Measurements from ENCODE around the gene KRTAP13-3. TPM values are rescaled to one million over a fixed set of nuclear protein-coding genes. Genes with fewer than 3 reads are reported as not detected.

The KRTAP13-3 gene
- total and polyA plus RNA-seq, 10 of the 15 experiments (the other 5 are each of a cell fraction or from before 2014, with no cell fraction given): not detected

DNA sequence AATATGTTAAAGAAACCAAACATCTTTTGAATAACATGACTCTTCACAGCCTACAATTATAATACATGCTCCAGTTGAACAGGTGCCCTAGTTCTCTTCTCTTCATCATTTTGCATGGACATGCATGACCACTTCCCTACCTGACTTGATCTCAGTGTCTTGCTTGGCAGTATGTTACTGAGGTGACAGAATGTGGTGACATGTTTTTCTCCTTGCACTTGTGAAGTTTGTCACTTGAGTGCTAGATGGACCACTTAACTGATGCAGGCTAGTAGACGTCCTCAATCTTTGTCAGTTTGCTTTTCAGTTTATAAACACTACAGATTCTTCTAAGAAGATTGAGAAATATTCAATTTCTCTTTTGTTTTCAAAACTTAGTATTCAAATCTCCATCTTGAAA is 43.5 kb downstream of the KRTAP13-3 start (continued):
- TF ChIP-seq, protein P1, sequence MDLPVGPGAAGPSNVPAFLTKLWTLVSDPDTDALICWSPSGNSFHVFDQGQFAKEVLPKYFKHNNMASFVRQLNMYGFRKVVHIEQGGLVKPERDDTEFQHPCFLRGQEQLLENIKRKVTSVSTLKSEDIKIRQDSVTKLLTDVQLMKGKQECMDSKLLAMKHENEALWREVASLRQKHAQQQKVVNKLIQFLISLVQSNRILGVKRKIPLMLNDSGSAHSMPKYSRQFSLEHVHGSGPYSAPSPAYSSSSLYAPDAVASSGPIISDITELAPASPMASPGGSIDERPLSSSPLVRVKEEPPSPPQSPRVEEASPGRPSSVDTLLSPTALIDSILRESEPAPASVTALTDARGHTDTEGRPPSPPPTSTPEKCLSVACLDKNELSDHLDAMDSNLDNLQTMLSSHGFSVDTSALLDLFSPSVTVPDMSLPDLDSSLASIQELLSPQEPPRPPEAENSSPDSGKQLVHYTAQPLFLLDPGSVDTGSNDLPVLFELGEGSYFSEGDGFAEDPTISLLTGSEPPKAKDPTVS (IDR thresholded peaks at IDR 0.05; ENCODE audit: low read depth, low read length): no peak
- TF ChIP-seq GABPA (IDR thresholded peaks at IDR 0.05; ENCODE audit: low read depth): no peak
- TF ChIP-seq SUPT20H (IDR thresholded peaks at IDR 0.05; ENCODE audit: borderline replicate concordance, control insufficient read depth, low read depth, low read length): no peak
- no peak for TF ChIP-seq LARP7 (IDR thresholded peaks at IDR 0.05)
- TF ChIP-seq, protein P2, sequence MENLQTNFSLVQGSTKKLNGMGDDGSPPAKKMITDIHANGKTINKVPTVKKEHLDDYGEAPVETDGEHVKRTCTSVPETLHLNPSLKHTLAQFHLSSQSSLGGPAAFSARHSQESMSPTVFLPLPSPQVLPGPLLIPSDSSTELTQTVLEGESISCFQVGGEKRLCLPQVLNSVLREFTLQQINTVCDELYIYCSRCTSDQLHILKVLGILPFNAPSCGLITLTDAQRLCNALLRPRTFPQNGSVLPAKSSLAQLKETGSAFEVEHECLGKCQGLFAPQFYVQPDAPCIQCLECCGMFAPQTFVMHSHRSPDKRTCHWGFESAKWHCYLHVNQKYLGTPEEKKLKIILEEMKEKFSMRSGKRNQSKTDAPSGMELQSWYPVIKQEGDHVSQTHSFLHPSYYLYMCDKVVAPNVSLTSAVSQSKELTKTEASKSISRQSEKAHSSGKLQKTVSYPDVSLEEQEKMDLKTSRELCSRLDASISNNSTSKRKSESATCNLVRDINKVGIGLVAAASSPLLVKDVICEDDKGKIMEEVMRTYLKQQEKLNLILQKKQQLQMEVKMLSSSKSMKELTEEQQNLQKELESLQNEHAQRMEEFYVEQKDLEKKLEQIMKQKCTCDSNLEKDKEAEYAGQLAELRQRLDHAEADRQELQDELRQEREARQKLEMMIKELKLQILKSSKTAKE (IDR thresholded peaks at IDR 0.05; ENCODE audit: low read depth, poor library complexity, severe bottlenecking): no peak
- TF ChIP-seq ZNF274 (IDR thresholded peaks at IDR 0.05; ENCODE audit: insufficient read depth, insufficient read length): no peak
- TF ChIP-seq NBN (IDR thresholded peaks at IDR 0.05): no peak
- TF ChIP-seq SIX5 (IDR thresholded peaks at IDR 0.05; ENCODE audit: low read depth, low read length, severe bottlenecking): no peak
- TF ChIP-seq, protein P3, sequence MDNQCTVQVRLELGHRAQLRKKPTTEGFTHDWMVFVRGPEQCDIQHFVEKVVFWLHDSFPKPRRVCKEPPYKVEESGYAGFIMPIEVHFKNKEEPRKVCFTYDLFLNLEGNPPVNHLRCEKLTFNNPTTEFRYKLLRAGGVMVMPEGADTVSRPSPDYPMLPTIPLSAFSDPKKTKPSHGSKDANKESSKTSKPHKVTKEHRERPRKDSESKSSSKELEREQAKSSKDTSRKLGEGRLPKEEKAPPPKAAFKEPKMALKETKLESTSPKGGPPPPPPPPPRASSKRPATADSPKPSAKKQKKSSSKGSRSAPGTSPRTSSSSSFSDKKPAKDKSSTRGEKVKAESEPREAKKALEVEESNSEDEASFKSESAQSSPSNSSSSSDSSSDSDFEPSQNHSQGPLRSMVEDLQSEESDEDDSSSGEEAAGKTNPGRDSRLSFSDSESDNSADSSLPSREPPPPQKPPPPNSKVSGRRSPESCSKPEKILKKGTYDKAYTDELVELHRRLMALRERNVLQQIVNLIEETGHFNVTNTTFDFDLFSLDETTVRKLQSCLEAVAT (IDR thresholded peaks at IDR 0.05): no peak
- TF ChIP-seq POU2F2 (IDR thresholded peaks at IDR 0.05; ENCODE audit: borderline replicate concordance, low read depth, low read length): no peak

Other genes with a start within 250 kb of the KRTAP13-3 start
Only the 7 nearest of the 26 such genes appear.
- not detected in 2 replicates for gene KRTAP13-2, start 53.7 kb downstream of the KRTAP13-3 start, total RNA-seq (2014; rRNA removed)
- gene KRTAP13-2, start 53.7 kb downstream of the KRTAP13-3 start, total RNA-seq (2014; rRNA removed; fragmentation: Illumina TruSeq; extraction: Trizol): not detected in 2 replicates
- not detected in 2 replicates for gene KRTAP13-2, start 53.7 kb downstream of the KRTAP13-3 start, total RNA-seq (2021)
- gene KRTAP13-2, start 53.7 kb downstream of the KRTAP13-3 start, polyA plus RNA-seq (2011; rRNA removed): not detected in 2 replicates
- not detected in 2 replicates for gene KRTAP13-2, start 53.7 kb downstream of the KRTAP13-3 start, polyA plus RNA-seq (2014; fragmentation: Illumina TruSeq; extraction: Trizol)
- not detected for gene KRTAP13-2, start 53.7 kb downstream of the KRTAP13-3 start, polyA plus RNA-seq (2014; fragmentation: Nextera tagmentation; extraction: Ambion mirVana)
- not detected in 2 replicates for gene KRTAP13-2, start 53.7 kb downstream of the KRTAP13-3 start, polyA plus RNA-seq (2014; rRNA removed)
- gene KRTAP13-2, start 53.7 kb downstream of the KRTAP13-3 start, polyA plus RNA-seq (2016; fragmentation: Nextera tagmentation; extraction: Ambion mirVana): not detected
- gene KRTAP13-1, start 29.9 kb downstream of the KRTAP13-3 start, total RNA-seq (2014; rRNA removed): not detected in 2 replicates
- not detected in 2 replicates for gene KRTAP13-1, start 29.9 kb downstream of the KRTAP13-3 start, total RNA-seq (2014; rRNA removed; fragmentation: Illumina TruSeq; extraction: Trizol)
- not detected in 2 replicates for gene KRTAP13-1, start 29.9 kb downstream of the KRTAP13-3 start, total RNA-seq (2021)
- not detected in 2 replicates for gene KRTAP13-1, start 29.9 kb downstream of the KRTAP13-3 start, polyA plus RNA-seq (2011; rRNA removed)
- gene KRTAP13-1, start 29.9 kb downstream of the KRTAP13-3 start, polyA plus RNA-seq (2014; fragmentation: Illumina TruSeq; extraction: Trizol): not detected in 2 replicates
- gene KRTAP13-1, start 29.9 kb downstream of the KRTAP13-3 start, polyA plus RNA-seq (2014; fragmentation: Nextera tagmentation; extraction: Ambion mirVana): not detected
- gene KRTAP13-1, start 29.9 kb downstream of the KRTAP13-3 start, polyA plus RNA-seq (2014; rRNA removed): not detected in 2 replicates
- not detected for gene KRTAP13-1, start 29.9 kb downstream of the KRTAP13-3 start, polyA plus RNA-seq (2016; fragmentation: Nextera tagmentation; extraction: Ambion mirVana)
- gene KRTAP13-4, start 4.3 kb upstream of the KRTAP13-3 start, total RNA-seq (2014; rRNA removed): not detected in 2 replicates
- not detected in 2 replicates for gene KRTAP13-4, start 4.3 kb upstream of the KRTAP13-3 start, total RNA-seq (2014; rRNA removed; fragmentation: Illumina TruSeq; extraction: Trizol)
- not detected in 2 replicates for gene KRTAP13-4, start 4.3 kb upstream of the KRTAP13-3 start, total RNA-seq (2021)
- not detected in 2 replicates for gene KRTAP13-4, start 4.3 kb upstream of the KRTAP13-3 start, polyA plus RNA-seq (2011; rRNA removed)
- not detected in 2 replicates for gene KRTAP13-4, start 4.3 kb upstream of the KRTAP13-3 start, polyA plus RNA-seq (2014; fragmentation: Illumina TruSeq; extraction: Trizol)
- gene KRTAP13-4, start 4.3 kb upstream of the KRTAP13-3 start, polyA plus RNA-seq (2014; fragmentation: Nextera tagmentation; extraction: Ambion mirVana): not detected
- not detected in 2 replicates for gene KRTAP13-4, start 4.3 kb upstream of the KRTAP13-3 start, polyA plus RNA-seq (2014; rRNA removed)
- gene KRTAP13-4, start 4.3 kb upstream of the KRTAP13-3 start, polyA plus RNA-seq (2016; fragmentation: Nextera tagmentation; extraction: Ambion mirVana): not detected
- gene KRTAP15-1, start 14.3 kb upstream of the KRTAP13-3 start, total RNA-seq (2014; rRNA removed): not detected in 2 replicates
- not detected in 2 replicates for gene KRTAP15-1, start 14.3 kb upstream of the KRTAP13-3 start, total RNA-seq (2014; rRNA removed; fragmentation: Illumina TruSeq; extraction: Trizol)
- not detected in 2 replicates for gene KRTAP15-1, start 14.3 kb upstream of the KRTAP13-3 start, total RNA-seq (2021)
- not detected in 2 replicates for gene KRTAP15-1, start 14.3 kb upstream of the KRTAP13-3 start, polyA plus RNA-seq (2011; rRNA removed)
- not detected in 2 replicates for gene KRTAP15-1, start 14.3 kb upstream of the KRTAP13-3 start, polyA plus RNA-seq (2014; fragmentation: Illumina TruSeq; extraction: Trizol)
- not detected for gene KRTAP15-1, start 14.3 kb upstream of the KRTAP13-3 start, polyA plus RNA-seq (2014; fragmentation: Nextera tagmentation; extraction: Ambion mirVana)
- gene KRTAP15-1, start 14.3 kb upstream of the KRTAP13-3 start, polyA plus RNA-seq (2014; rRNA removed): not detected in 2 replicates
- not detected for gene KRTAP15-1, start 14.3 kb upstream of the KRTAP13-3 start, polyA plus RNA-seq (2016; fragmentation: Nextera tagmentation; extraction: Ambion mirVana)
- gene KRTAP19-1, start 54.4 kb upstream of the KRTAP13-3 start, total RNA-seq (2014; rRNA removed): not detected in 2 replicates
- gene KRTAP19-1, start 54.4 kb upstream of the KRTAP13-3 start, total RNA-seq (2014; rRNA removed; fragmentation: Illumina TruSeq; extraction: Trizol): not detected in 2 replicates
- not detected in 2 replicates for gene KRTAP19-1, start 54.4 kb upstream of the KRTAP13-3 start, total RNA-seq (2021)
- gene KRTAP19-1, start 54.4 kb upstream of the KRTAP13-3 start, polyA plus RNA-seq (2011; rRNA removed): not detected in 2 replicates
- not detected in 2 replicates for gene KRTAP19-1, start 54.4 kb upstream of the KRTAP13-3 start, polyA plus RNA-seq (2014; fragmentation: Illumina TruSeq; extraction: Trizol)
- not detected for gene KRTAP19-1, start 54.4 kb upstream of the KRTAP13-3 start, polyA plus RNA-seq (2014; fragmentation: Nextera tagmentation; extraction: Ambion mirVana)
- gene KRTAP19-1, start 54.4 kb upstream of the KRTAP13-3 start, polyA plus RNA-seq (2014; rRNA removed): not detected in 2 replicates
- gene KRTAP19-1, start 54.4 kb upstream of the KRTAP13-3 start, polyA plus RNA-seq (2016; fragmentation: Nextera tagmentation; extraction: Ambion mirVana): not detected
- gene KRTAP19-2, start 61.5 kb upstream of the KRTAP13-3 start, total RNA-seq (2014; rRNA removed): not detected in 2 replicates
- gene KRTAP19-2, start 61.5 kb upstream of the KRTAP13-3 start, total RNA-seq (2014; rRNA removed; fragmentation: Illumina TruSeq; extraction: Trizol): not detected in 2 replicates
- gene KRTAP19-2, start 61.5 kb upstream of the KRTAP13-3 start, total RNA-seq (2021): not detected in 2 replicates
- not detected in 2 replicates for gene KRTAP19-2, start 61.5 kb upstream of the KRTAP13-3 start, polyA plus RNA-seq (2011; rRNA removed)
- not detected in 2 replicates for gene KRTAP19-2, start 61.5 kb upstream of the KRTAP13-3 start, polyA plus RNA-seq (2014; fragmentation: Illumina TruSeq; extraction: Trizol)
- not detected for gene KRTAP19-2, start 61.5 kb upstream of the KRTAP13-3 start, polyA plus RNA-seq (2014; fragmentation: Nextera tagmentation; extraction: Ambion mirVana)
- gene KRTAP19-2, start 61.5 kb upstream of the KRTAP13-3 start, polyA plus RNA-seq (2014; rRNA removed): not detected in 2 replicates
- gene KRTAP19-2, start 61.5 kb upstream of the KRTAP13-3 start, polyA plus RNA-seq (2016; fragmentation: Nextera tagmentation; extraction: Ambion mirVana): not detected
- gene KRTAP19-3, start 66.1 kb upstream of the KRTAP13-3 start, total RNA-seq (2014; rRNA removed): not detected in 2 replicates
- not detected in 2 replicates for gene KRTAP19-3, start 66.1 kb upstream of the KRTAP13-3 start, total RNA-seq (2014; rRNA removed; fragmentation: Illumina TruSeq; extraction: Trizol)
- gene KRTAP19-3, start 66.1 kb upstream of the KRTAP13-3 start, total RNA-seq (2021): not detected in 2 replicates
- not detected in 2 replicates for gene KRTAP19-3, start 66.1 kb upstream of the KRTAP13-3 start, polyA plus RNA-seq (2011; rRNA removed)
- not detected in 2 replicates for gene KRTAP19-3, start 66.1 kb upstream of the KRTAP13-3 start, polyA plus RNA-seq (2014; fragmentation: Illumina TruSeq; extraction: Trizol)
- gene KRTAP19-3, start 66.1 kb upstream of the KRTAP13-3 start, polyA plus RNA-seq (2014; fragmentation: Nextera tagmentation; extraction: Ambion mirVana): not detected
- gene KRTAP19-3, start 66.1 kb upstream of the KRTAP13-3 start, polyA plus RNA-seq (2014; rRNA removed): not detected in 2 replicates
- gene KRTAP19-3, start 66.1 kb upstream of the KRTAP13-3 start, polyA plus RNA-seq (2016; fragmentation: Nextera tagmentation; extraction: Ambion mirVana): not detected